Hematopoietic multipotent progenitor cell treated with erythropoietin and hydrocortisone succinate and interleukin-3 and kit ligand, for 17 days (in vitro differentiated cells): Measurements from ENCODE around the gene PRR3.
A peak's percentile ranks its signal among the peaks of the same experiment; 100 is the strongest.
"Not testable (repeated sequence)": the region's sequence is repeated elsewhere in the genome, so short reads cannot be mapped to it uniquely, and the experiment has no call there.

ENCODE experiments used
- DNase-seq: peaks from one replicate; pipeline ENCODE4 v3.0.0-alpha.2; 2015; ENCODE audit warnings: low spot score

Gene PRR3, protein sequence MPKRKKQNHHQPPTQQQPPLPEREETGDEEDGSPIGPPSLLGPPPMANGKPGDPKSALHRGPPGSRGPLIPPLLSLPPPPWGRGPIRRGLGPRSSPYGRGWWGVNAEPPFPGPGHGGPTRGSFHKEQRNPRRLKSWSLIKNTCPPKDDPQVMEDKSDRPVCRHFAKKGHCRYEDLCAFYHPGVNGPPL

DNA sequence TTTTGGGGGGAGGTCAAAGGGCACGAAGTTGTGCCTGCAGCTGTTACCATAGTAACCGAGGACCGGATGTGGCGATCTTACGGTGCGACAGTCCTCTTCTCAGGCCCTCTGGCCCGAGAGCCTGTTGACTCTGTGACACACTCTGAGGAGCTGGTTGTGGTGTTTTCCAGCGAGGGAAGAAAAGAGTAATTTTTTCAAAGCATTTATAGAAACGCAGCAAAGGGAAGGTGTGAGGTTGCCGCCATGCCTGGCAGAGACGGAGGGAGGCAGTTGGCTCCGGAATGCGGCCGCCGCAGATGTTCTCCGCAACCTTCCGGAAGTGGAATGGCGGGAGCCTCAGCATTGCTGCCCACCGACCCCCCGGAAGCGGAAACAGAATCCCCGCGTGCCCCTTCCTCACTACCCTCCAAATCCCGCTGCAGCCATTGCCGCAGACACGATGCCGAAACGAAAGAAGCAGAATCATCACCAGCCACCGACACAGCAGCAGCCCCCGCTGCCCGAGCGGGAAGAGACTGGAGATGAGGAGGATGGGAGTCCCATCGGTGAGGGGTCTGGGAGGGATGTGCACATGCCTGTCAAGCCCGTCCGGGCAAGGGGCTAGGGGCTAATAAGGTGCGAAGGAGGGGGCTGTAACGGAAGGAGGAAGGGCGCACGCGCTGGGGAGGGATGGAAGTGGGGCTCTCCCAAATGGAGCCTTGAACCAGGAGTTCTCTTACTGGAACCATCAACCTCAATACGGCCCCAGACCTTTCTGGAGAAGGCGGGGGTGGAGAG is at the start of gene PRR3:
Gene PRR3, plus strand, starts transcription at position 390 of the 777 bp plus-strand sequence. Its CDS starts 50 bp downstream, at position 440.
- DNase-seq, result peak; percentile 89

DNA sequence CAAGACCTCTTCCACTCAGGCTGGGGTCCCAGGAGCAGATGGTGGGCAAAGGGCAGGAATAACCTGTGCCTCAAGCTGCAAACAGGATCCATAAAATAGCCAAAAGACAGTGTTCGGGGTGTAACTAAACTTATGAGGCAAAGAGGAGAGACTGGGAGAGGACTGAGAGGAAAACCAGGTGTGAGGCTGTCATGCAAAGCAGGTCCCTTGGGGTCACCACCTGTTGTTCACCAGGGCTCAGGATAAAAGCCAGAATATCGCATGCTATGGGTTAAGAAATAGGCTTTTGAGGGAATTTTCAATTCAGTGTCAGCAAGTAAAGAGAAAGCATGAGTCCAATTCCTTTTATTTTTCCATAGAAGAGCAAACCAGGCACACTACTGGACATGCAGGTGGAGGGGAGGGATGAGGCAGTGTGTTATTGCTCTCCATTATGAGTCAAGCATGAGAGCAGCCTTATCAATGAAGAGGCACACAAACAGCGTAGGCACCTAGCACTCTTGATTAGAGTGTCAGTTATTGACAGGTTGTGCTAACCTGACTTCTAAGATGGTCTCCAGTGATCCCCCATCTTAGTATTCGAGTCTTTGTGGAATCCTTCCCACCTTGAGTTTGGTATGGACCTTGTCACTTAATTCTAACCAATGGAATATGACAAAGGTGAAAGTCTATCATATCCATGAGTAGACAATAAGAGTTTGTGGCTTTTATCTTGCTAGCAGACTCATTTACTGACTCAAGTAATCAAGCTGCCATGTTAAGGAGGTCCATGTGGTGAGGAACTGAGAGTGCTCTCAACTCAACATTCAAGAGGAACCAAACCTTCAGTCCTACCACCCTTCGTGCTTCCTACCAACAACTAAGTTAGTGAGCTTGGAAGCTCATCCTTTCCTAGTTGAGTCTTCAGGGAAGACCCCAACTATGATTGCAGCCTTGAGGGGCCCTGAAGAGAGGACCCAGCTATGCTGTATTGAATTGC is 49.0 kb upstream of the PRR3 start:
- no peak for DNase-seq

DNA sequence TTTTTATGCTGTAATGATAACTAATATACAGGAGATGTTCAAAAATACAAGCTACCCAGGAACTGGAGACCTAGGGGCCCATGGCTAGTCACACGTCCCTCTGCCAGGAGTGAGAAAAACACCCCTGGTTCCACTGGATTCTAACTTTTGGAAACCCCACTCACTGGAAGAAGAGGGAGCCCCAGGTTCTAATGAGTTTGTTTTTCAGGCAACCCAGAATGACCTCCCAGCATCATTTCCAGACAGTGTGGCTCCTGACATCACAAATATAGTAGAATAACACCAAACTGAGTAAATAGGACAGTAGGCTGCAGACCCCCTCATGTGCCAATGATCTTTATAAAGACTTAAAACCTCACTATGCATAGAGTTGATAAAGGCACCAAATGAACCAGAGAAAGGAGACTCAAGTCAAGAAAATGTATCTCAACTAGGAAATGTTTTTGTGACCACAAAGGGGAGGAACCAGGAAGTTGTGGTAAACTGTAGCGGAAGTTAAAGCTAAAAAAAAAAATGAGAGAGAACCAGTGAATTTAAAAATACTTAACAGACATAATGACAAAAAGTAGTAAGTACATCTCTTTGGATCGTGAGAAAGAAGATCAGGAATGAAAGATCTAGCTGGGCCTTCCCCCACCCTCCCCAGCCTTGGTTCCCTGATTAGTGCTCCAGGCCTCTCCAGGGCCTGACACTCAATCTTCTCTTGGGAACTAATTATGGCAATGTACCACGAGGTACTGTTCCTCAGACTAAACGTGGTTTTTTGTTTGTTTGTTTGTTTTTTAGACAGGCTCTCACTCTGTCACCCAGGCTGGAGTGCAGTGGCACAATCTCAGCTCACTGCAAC is 48.0 kb upstream of the PRR3 start:
- no peak for DNase-seq

DNA sequence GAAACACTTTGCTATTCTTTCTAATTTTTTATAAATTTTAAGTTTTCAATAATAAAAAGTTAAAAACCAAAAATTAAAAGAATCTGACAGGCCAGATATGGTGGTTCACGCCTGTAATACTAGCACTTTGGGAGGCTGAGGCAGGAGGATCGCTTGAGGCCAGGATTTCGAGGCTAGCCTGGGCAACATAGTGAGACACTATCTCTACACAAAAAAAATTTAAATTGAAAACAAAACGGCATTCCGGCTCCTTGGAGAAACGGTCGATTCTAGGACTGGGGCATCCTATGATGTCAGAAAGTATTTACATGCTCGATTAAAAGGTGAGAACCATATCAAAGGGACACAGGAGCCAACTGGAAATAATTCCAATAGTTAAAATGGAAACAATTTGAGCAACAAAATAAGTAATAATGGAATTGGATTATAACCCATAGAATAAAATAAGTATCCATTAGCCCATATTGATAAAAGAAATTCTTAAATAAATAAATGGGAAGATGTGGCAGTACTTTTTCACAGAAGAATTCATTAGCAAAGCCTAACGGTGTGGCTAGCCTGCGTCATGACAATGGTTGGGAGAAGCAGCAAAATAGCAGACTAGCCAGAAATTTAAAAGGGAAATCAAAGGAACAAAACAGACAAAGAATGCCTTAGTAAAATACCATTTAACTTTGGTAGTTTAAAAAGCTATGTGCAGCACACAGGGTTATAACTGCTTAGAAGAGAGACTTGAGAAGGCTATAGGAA is 46.5 kb upstream of the PRR3 start:
- DNase-seq, result no peak

DNA sequence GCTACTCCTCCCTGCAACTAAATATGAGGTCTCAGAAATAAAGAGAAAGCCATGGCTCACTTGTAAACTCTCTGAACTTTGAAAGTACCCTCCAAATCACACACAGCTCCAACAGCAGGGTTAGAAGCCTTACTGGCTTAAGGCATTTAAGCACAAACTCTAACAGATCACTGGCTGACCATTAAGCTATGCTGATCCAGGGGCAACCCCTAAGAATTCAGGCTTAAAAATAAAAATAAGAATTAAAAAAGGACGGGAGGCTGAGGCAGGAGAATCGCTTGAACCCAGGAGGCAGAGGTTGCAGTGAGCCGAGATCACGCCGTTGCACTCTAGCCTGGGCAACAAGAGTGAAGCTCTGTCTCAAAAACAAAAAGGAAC is 45.9 kb upstream of the PRR3 start:
- no peak for DNase-seq

DNA sequence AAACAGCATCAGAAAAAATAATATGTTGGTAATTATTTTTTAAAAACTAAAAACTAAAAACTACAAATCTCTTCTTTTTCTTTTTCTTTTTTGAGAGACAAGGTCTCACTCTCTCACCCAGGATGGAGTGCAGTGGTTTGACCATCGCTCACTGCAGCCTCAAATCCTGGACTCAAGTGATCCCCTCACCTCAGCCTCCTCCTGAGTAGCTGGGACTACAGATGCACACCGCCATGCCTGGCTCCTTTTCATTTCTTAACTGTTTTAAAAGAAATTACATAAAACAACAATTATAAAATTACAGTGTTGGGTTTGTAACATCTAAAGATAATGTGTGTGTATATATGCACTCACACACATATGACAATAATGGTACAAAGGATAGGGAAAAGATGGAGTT is 43.6 kb upstream of the PRR3 start:
- no peak for DNase-seq

DNA sequence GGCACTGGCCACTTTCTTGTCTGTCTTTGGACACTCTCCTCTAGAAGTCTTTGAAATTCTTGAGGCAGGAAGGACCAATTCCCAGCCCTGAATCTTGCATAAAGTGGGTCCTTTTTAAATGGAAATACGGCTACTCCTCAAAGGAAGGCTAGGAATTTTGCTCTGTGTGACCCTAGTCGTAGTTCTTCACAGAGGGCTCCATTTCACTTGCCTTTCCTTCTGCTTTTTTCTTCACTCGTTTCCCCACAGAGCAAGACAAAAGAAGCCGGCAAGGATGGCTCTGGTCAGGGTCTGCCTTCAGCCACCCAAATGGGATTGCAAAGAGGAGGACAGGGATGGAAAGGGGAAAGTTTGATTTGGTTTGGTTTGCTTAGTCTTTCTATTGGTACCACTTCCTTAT is 42.0 kb upstream of the PRR3 start:
- DNase-seq, result no peak

DNA sequence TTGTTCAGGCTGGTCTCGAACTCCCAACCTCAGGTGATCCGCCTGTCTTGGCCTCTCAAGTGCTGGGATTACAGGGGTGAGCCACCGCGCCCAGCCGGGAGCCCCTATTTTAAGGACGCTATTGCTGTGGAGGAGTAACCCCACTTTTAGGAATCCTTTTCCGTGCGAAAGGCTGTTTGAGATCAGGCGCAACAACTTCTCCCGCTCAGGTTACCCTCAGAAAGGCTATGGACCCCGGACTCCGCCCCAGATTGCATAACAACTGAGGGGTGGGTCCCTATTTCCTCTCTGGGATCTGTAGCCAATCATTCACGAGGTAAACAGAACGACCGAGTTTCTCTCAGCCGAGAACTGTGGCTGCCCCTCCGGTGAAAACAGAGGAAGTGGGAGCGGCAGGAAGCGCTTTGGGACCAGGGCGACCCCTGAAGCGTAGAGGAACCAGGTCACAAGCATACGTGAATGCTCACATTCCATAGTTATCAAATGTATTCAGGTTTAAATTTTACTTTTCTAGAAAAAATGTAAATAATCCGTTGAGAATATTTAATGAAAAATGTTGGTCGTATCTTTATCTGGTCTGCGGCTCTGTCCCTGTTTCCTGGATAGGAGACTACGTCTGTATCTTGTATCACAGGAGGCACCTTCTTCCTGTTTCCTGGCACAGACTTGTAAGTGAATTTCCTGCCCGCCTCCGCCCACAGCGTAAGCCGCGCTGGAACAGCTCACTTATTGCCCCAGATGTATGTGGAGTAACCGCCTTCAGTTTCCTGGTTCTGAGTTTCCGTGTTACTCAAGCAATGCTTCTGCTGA is 40.9 kb upstream of the PRR3 start:
- DNase-seq, result peak; percentile 39

DNA sequence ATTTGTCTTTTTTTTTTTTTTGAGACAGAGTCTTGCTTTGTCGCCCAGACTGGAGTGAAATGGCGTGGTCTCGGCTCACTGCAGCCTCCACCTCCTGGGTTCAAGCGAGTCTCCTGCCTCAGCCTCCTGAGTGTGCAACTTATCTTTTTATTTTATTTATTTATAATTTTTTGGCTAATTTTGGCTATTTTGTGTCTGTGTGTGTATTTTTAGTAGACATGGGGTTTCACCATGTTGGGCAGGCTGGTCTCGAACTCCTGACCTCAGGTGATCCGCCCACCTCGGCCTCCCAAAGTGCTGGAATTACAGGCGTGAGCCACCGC is 40.4 kb upstream of the PRR3 start:
- DNase-seq, result not testable (repeated sequence)

DNA sequence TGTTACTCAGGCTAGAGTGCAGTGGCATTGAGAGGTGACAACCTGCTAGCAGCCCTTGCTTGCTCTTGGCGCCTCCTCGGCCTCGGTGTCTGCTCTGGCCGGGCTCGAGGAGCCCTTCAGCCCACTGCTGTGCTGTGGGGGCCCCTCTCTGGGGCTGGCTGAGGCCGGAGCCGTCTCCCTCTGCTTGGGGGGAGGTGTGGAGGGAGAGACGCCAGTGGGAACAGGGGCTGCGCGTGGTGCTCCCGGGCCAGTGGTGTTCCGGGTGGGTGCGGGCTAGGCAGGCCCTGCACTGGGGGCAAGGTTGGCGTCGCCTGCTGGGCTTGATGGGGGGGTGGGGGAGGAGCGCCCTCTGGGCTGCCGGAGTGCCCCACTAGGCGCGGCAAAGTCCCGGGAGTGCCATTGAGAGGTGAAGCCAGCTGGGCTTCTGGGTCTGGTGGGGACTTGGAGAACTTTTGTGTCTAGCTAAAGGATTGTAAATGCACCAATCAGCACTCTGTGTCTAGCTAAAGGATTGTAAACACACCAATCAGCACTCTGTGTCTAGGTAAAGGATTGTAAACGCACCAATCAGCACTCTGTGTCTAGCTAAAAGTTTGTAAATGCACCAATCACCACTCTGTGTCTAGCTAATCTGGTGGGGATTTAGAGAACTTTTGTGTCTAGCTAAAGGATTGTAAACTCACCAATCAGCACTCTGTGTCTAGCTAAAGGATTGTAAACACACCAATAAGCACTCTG is 39.2 kb upstream of the PRR3 start:
- not testable (repeated sequence) for DNase-seq

DNA sequence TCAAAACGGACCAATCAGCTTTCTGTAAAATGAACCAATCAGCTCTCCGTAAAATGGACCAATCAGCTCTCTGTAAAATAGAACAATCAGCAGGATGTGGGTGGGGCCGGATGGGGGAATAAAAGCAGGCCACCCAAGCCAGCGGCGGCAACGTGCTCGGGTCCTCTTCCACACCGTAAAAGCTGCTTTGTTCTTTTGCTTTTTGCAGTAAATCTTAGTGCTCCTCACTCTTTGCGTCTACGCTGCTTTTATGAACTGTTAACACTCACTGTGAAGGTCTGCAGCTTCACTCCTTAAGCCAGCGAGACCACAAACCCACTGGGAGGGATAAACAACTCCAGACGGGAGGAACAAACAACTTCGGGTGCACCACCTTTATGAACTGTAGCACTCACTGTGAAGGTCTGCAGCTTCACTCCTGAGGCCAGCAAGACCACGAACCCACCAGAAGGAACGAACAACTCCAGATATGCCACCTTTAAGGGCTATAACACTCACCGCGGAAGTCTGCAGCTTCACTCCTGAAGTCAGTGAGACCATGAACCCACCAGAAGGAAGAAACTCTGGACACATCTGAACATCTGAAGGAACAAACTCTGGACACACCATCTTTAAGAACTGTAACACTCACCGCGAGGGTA is 38.5 kb upstream of the PRR3 start:
- DNase-seq, result not testable (repeated sequence)

DNA sequence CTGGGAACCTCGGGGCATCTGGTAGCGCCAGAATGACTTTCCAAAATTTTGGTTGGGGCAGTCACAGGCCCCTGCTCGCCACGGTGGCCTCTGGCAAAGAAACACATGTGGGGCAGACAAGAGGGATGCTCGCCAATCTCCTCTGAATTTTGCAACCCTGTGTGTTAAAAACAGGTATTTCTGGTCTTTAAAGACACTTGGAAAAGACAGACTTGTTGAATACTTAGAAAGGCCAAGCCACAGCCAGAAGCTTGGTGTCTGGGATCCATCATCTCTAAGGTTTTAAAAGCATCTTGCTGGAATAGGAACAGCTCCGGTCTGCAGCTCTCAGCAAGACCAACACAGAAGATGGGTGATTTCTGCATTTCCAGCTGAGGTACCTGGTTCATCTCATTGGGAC is 36.6 kb upstream of the PRR3 start:
- DNase-seq, result no peak

DNA sequence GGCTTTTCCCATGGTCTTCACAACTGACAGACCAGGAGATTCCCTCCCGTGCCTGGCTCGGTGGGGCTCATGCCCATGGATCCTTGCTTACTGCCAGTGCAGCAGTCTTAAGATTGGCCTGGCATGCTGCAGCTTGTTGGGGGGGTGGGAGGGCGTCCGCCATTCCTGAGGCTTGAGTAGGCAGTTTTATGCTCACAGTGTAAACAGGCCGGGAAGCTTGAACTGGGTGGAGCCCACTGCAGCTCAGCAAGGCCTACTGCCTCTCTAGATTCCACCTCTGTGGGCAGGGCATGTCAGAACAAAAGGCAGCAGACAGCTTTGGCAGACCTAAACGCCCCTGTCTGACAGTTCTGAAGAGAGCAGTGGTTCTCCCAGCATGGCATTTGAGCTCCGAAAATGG is 36.0 kb upstream of the PRR3 start:
- DNase-seq, result not testable (repeated sequence)

DNA sequence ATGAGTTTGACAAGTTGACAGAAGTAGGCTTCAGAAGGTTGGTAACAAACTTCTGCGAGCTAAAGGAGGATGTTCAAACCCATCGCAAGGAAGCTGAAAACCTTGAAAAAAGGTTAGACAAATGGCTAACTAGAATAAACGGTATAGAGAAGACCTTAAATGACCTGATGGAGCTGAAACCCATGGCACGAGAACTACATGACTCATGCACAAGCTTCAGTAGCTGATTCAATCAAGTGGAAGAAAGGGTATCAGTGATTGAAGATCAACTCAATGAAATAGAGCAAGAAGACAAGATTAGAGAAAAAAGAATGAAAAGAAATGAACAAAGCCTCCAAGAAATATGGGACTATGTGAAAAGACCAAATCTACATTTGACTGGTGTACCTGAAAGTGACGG is 35.1 kb upstream of the PRR3 start:
- DNase-seq, result not testable (repeated sequence)

DNA sequence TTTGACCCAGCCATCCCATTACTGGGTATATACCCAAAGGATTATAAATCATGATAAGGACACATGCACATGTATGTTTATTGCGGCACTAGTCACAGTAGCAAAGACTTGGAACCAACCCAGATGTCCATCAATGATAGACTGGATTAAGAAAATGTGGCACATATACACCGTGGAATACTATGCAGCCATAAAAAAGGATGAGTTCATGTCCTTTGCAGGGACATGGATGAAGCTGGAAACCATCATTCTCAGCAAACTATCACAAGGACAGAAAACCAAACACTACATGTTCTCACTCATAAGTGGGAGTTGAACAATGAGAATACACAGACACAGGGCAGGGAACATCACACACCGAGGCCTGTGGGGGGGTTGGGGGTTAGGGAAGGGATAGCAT is 30.7 kb upstream of the PRR3 start:
- not testable (repeated sequence) for DNase-seq

DNA sequence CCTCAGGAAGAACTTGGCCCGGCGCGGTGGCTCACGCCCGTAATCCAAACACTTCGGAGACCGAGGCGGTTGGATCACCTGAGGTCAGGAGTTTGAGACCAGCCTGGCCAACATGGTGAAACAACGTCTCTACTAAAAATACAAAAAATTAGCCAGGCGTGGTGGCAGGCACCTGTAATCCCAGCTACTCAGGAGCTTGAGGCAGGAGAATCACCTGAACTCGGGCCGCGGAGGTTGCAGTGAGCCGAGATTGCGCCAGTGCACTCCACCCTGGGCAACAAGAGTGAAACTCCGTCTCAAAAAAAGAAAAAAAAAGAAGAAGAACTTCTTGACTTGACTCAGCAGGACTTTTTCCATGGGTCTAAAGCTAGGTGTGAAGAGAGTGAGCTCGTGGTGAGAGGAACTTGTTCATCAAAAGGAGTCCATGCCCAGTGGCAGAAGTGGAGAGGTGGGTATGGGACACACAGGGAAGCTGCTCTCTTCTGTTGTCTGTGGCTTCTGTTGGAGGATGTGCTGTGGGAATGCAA is 27.7 kb upstream of the PRR3 start:
- DNase-seq, result not testable (repeated sequence)

DNA sequence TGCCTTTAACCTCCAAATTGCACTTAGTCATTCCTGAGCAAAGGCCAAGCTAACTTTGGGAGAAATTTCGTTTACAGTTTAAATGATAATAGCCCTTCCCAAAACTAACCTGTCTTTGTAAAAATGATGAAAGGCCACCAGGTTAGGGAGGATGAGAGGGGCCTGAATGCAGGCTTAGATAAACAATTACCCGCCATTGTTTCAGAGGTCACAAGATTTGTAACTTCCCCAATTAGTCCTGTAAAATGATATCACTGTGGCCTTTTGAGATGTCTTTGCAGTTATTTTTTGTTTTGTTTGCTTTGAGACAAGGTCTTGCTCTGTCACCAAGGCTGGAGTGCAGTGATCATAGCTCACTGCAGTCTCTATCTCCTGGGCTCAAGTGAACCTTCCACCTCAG is 27.1 kb upstream of the PRR3 start:
- no peak for DNase-seq

DNA sequence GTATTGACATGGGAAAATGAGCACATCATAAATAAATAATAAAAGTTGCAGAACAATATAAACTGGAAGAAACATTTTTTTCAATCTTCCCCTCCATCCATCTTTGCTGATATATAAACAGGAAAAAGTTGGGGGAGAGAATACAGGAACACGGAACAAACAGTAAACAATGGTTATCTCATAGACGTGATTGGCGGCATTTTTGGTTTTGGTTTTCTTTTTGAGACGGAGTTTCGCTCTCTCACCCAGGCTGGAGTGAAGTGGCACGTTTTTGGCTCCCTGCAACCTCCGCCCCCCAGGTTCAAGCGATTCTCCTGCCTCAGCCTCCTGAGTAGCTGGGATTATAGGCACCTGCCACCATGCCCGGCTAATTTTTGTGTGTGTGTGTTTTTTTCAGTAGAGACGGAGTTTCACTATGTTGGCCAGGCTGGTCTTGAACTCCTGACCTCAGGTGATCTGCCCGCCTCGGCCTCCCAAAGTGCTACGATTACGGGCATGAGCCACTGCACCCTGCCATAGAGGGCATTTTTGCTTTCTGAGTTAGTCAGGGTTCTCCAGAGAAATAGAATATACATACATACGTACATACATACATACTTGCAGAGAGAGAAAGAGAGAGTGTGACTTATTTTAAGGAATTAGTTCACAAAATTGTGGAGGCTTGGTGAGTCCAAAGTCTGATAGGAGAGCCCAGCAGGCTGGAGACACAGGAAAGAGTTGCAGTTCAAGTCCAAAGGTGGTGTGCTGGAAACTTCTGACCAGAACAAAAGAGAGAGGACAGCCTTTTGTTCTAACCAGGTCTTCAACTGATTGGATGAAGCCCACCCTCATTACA is 23.4 kb upstream of the PRR3 start:
- DNase-seq, result no peak
